Tibial artery (tissue), 4 donors: ENCODE results near the gene CSNK2B.
A peak's percentile ranks its signal among the peaks of the same experiment; 100 is the strongest.

ENCODE experiments used
- DNase-seq, 2 donors: peaks; one replicate each; pipeline ENCODE4 v3.0.0-alpha.2; 2019
- H3K27ac ChIP-seq, 2 donors: fragments of 200-600 bp; sonication (generic) in 1 of 2; 1 replicate in 1 of 2; 2 replicates in 1 of 2; pipeline ENCODE4 v1.5.1; 2018 to 2019; ENCODE audit warnings: mild to moderate bottlenecking in 1 of 2
- H3K27me3 ChIP-seq, 2 donors: fragments of 200-600 bp; sonication (generic) in 1 of 2; one replicate each; pipeline versions ENCODE4 v1.5.1 to v1.6.0; 2016 to 2019
- H3K36me3 ChIP-seq, 3 donors: fragments of 200-600 bp; sonication (generic) in 2 of 3; one replicate each; pipeline ENCODE4 v1.5.1; 2016 to 2019; ENCODE audit warnings: mild to moderate bottlenecking in 2 of 3
- H3K4me1 ChIP-seq, 4 donors: fragments of 200-600 bp; sonication (generic) in 2 of 4; 1 replicate in 3 of 4; 2 replicates in 1 of 4; pipeline ENCODE4 v1.5.1; 2016 to 2019
- H3K4me3 ChIP-seq, 2 donors: fragments of 200-600 bp; sonication (generic) in 1 of 2; 1 replicate in 1 of 2; 2 replicates in 1 of 2; pipeline ENCODE4 v1.5.1; 2018 to 2019; ENCODE audit warnings: mild to moderate bottlenecking in 2 of 2
- H3K9me3 ChIP-seq, 3 donors: fragments of 200-600 bp; sonication (generic) in 1 of 3; one replicate each; pipeline ENCODE4 v1.5.1; 2016 to 2019
- CTCF ChIP-seq, 2 experiments: fragments of 200-600 bp in 1 of 2; fragments of 450-650 bp in 1 of 2; IDR thresholded peaks; one replicate each; pipeline ENCODE4 v1.5.1; 2017 to 2019; ENCODE audit warnings: antibody characterized with exemption in 2 of 2, mild to moderate bottlenecking in 1 of 2, moderate library complexity in 1 of 2
- intact Hi-C: fragments of 100-400 bp; cut with DNase I; formaldehyde crosslinking; loops from one replicate; pipeline ENCODE4 v1.15.0; 2023; ENCODE audit warnings: low total_unique reads

The CSNK2B gene

GRCh38 chr6:31645325-31645724 lies 20.6 kb upstream of the CSNK2B start:
- TF ChIP-seq CTCF (IDR thresholded peaks at IDR 0.05), result no peak
- DNase-seq, result no peak
- no peak overlapping the region for H3K27ac ChIP-seq
- intact Hi-C loops, result no loop called here
- H3K36me3 ChIP-seq, result peaks cover 90 to 100% (median 91%) of the 10 kb centered on the region in 3 donors
- H3K4me3 ChIP-seq, result no peak overlapping the region
- no peaks in the 10 kb centered on the region for H3K9me3 ChIP-seq
- no peaks in the 10 kb centered on the region for H3K27me3 ChIP-seq
- H3K4me1 ChIP-seq, result peaks cover 0 to 2% (median 1%) of the 10 kb centered on the region in 4 donors

GRCh38 chr6:31651602-31652191 lies 14.2 kb upstream of the CSNK2B start:
- intact Hi-C loops, result no loop called here
- H3K36me3 ChIP-seq, result peaks cover 28 to 57% (median 29%) of the 10 kb centered on the region in 3 donors
- peaks cover 0 to 33% (median 21%) of the 10 kb centered on the region in 4 donors for H3K4me1 ChIP-seq
- peak overlapping the region; percentile 78 to 85 for H3K4me3 ChIP-seq
- H3K27me3 ChIP-seq, result no peaks in the 10 kb centered on the region
- TF ChIP-seq CTCF (IDR thresholded peaks at IDR 0.05), result no peak
- no peaks in the 10 kb centered on the region for H3K9me3 ChIP-seq
- peak; percentile 84 to 91 for DNase-seq
- H3K27ac ChIP-seq, result peak overlapping the region; percentile 95 to 98

GRCh38 chr6:31652925-31653724 lies 12.8 kb upstream of the CSNK2B start:
- H3K27me3 ChIP-seq, result no peaks in the 10 kb centered on the region
- peaks cover 0 to 43% (median 26%) of the 10 kb centered on the region in 4 donors for H3K4me1 ChIP-seq
- TF ChIP-seq CTCF (IDR thresholded peaks at IDR 0.05), result no peak
- no peaks in the 10 kb centered on the region for H3K9me3 ChIP-seq
- peak; percentile 93 to 94 for DNase-seq
- peak overlapping the region; percentile 95 to 98 for H3K27ac ChIP-seq
- intact Hi-C loops, result no loop called here
- peaks cover 20 to 56% (median 24%) of the 10 kb centered on the region in 3 donors for H3K36me3 ChIP-seq
- H3K4me3 ChIP-seq, result peak overlapping the region; percentile 78 to 85

- Histone ChIP-seq H3K27me3 (no peaks in the 10 kb centered on the region), H3K36me3 (peaks cover 4 to 49% (median 11%) of the 10 kb centered on the region in 3 donors), H3K4me1 (peaks cover 6 to 59% (median 42%) of the 10 kb centered on the region in 4 donors), H3K27ac (no peak overlapping the region), H3K9me3 (no peaks in the 10 kb centered on the region), H3K4me3 (no peak overlapping the region)
- no peak for DNase-seq
- intact Hi-C loops, result no loop called here
- TF ChIP-seq CTCF (IDR thresholded peaks at IDR 0.05), result no peak
These were observed 11.1 kb upstream of the CSNK2B start for GRCh38 chr6:31654574-31655348.

GRCh38 chr6:31655349-31656237 lies 10.3 kb upstream of the CSNK2B start, which contains the start of gene APOM:
Gene APOM, plus strand, starts transcription at chr6:31655894. Its CDS starts 73 bp downstream, at chr6:31655967.
- Histone ChIP-seq H3K4me1 (peaks cover 6 to 60% (median 41%) of the 10 kb centered on the region in 4 donors), H3K27ac (no peak within 1 kb of the TSS), H3K4me3 (no peak within 1 kb of the TSS), H3K9me3 (no peaks in the 10 kb centered on the region), H3K36me3 (peaks cover 4 to 42% (median 11%) of the 10 kb centered on the region in 3 donors), H3K27me3 (no peaks in the 10 kb centered on the region)
- TF ChIP-seq CTCF (IDR thresholded peaks at IDR 0.05), result no peak
- intact Hi-C loops, result no loop called here
- no peak for DNase-seq
